DOHH2 (cell line): ENCODE data around the gene SLCO2A1.

Source experiments
- CTCF ChIP-seq: fragments of 200-600 bp; sonication (generic); IDR thresholded peaks from one replicate; pipeline ENCODE4 v1.5.1; 2014; ENCODE audit warnings: antibody characterized with exemption, mild to moderate bottlenecking, low read depth, low read length; ENCODE audit not compliant: poor library complexity, severe bottlenecking
- EZH2phosphoT487 ChIP-seq: fragments of 200-600 bp; sonication (generic); IDR thresholded peaks from 2 replicates; pipeline ENCODE4 v1.6.1; 2017; ENCODE audit warnings: borderline replicate concordance, mild to moderate bottlenecking, antibody characterized with exemption, low read length, moderate library complexity, mixed read lengths

DNA sequence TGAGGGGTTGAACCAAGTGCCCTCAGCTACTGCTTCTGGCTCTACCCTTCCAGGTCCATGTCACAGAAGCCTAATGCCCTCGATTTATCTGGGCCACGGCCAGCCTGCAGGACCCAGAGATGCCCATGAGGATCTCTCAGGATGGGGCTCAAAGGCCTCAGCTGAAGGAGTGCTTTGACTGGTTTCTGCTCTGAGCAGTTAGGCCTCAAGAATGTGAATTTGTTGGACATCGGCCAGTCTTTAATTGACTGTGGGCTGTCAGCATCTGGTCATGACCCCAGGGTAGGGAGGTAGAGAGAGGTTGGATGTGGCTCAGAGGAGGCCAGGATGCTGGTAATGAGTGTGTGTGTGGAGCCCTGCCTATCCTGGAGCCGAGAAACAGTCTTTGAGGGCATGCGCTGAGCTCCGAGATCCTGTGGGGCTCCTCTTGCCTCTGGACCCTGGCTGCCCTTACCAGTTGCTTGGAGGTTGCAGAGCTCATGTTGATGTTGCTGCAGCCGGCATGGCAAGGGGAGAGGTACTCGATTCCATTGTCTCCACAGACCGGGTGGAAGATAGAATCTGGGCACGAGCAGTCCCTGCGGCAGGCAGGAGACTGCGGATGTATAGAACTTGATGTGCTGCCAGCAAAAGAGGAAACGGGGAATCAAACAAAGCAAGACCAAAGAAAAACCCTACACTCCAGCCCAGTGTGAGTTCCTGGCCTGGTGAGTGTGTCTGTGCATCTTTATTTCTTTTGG lies 84.9 kb downstream of the SLCO2A1 start:
- TF ChIP-seq CTCF (no peak), EZH2phosphoT487 (no peak)
